ENCODE measurements around the gene GNG12. TPM values are rescaled to one million over a fixed set of nuclear protein-coding genes. Genes with fewer than 3 reads are reported as not detected.
"Not testable (repeated sequence)": the region's sequence is repeated elsewhere in the genome, so short reads cannot be mapped to it uniquely, and the experiment has no call there.

Gene GNG12
- polyA plus RNA-seq, 3 donors = 94.0 to 104 (median 103) TPM

- DNase-seq (ENCODE audit: extremely low read depth in 1 of 11, low read depth in 9 of 11, low spot score in 4 of 11) = no peak
Observed at GRCh38 chr1:67682659-67683197, 150.5 kb downstream of the GNG12 start.

- DNase-seq (ENCODE audit: extremely low read depth in 1 of 11, low read depth in 9 of 11, low spot score in 4 of 11) = no peak
Observed at GRCh38 chr1:67680486-67680885, 152.8 kb downstream of the GNG12 start.

GRCh38 chr1:67679691-67680090 is 153.6 kb downstream of the GNG12 start:
- no peak for DNase-seq (ENCODE audit: extremely low read depth in 1 of 11, low read depth in 9 of 11, low spot score in 4 of 11)

GRCh38 chr1:67677930-67678329 is 155.3 kb downstream of the GNG12 start:
- peak in 7 of 11 donors; percentile 31 to 62 (median 53) for DNase-seq (ENCODE audit: extremely low read depth in 1 of 11, low read depth in 9 of 11, low spot score in 4 of 11)

GRCh38 chr1:67677408-67677807 is 155.9 kb downstream of the GNG12 start:
- no peak for DNase-seq (ENCODE audit: extremely low read depth in 1 of 11, low read depth in 9 of 11, low spot score in 4 of 11)

- DNase-seq (ENCODE audit: extremely low read depth in 1 of 11, low read depth in 9 of 11, low spot score in 4 of 11) = no peak
Observed at GRCh38 chr1:67676946-67677345, 156.3 kb downstream of the GNG12 start.

GRCh38 chr1:67676287-67676686 is 157.0 kb downstream of the GNG12 start:
- DNase-seq (ENCODE audit: extremely low read depth in 1 of 11, low read depth in 9 of 11, low spot score in 4 of 11) = no peak

- DNase-seq (ENCODE audit: extremely low read depth in 1 of 11, low read depth in 9 of 11, low spot score in 4 of 11) = no peak
Observed at GRCh38 chr1:67675800-67676199, 157.5 kb downstream of the GNG12 start.

- DNase-seq (ENCODE audit: extremely low read depth in 1 of 11, low read depth in 9 of 11, low spot score in 4 of 11) = peak in 6 of 11 donors; percentile 31 to 69 (median 57)
Observed at GRCh38 chr1:67674260-67675011, 158.8 kb downstream of the GNG12 start.

GRCh38 chr1:67673468-67674201 is 159.6 kb downstream of the GNG12 start:
- no peak for DNase-seq (ENCODE audit: extremely low read depth in 1 of 11, low read depth in 9 of 11, low spot score in 4 of 11)

- DNase-seq (ENCODE audit: extremely low read depth in 1 of 11, low read depth in 9 of 11, low spot score in 4 of 11) = no peak
Observed at GRCh38 chr1:67672260-67672803, 160.9 kb downstream of the GNG12 start.

- DNase-seq (ENCODE audit: extremely low read depth in 1 of 11, low read depth in 9 of 11, low spot score in 4 of 11) = no peak
Observed at GRCh38 chr1:67668660-67669059, 164.6 kb downstream of the GNG12 start.

GRCh38 chr1:67666636-67667035 is 166.6 kb downstream of the GNG12 start:
- no peak for DNase-seq (ENCODE audit: extremely low read depth in 1 of 11, low read depth in 9 of 11, low spot score in 4 of 11)

- DNase-seq (ENCODE audit: extremely low read depth in 1 of 11, low read depth in 9 of 11, low spot score in 4 of 11) = not testable (repeated sequence)
Observed at GRCh38 chr1:67665307-67665706, 168.0 kb downstream of the GNG12 start.

GRCh38 chr1:67664048-67664447 is 169.2 kb downstream of the GNG12 start:
- no peak for DNase-seq (ENCODE audit: extremely low read depth in 1 of 11, low read depth in 9 of 11, low spot score in 4 of 11)

- DNase-seq (ENCODE audit: extremely low read depth in 1 of 11, low read depth in 9 of 11, low spot score in 4 of 11) = no peak
Observed at GRCh38 chr1:67662884-67663283, 170.4 kb downstream of the GNG12 start.

- no peak for DNase-seq (ENCODE audit: extremely low read depth in 1 of 11, low read depth in 9 of 11, low spot score in 4 of 11)
Observed at GRCh38 chr1:67659229-67659628, 174.0 kb downstream of the GNG12 start.

- not testable (repeated sequence) for DNase-seq (ENCODE audit: extremely low read depth in 1 of 11, low read depth in 9 of 11, low spot score in 4 of 11)
Observed at GRCh38 chr1:67657152-67657551, 176.1 kb downstream of the GNG12 start.

- no peak for DNase-seq (ENCODE audit: extremely low read depth in 1 of 11, low read depth in 9 of 11, low spot score in 4 of 11)
Observed at GRCh38 chr1:67655581-67655980, 177.7 kb downstream of the GNG12 start.

- DNase-seq (ENCODE audit: extremely low read depth in 1 of 11, low read depth in 9 of 11, low spot score in 4 of 11) = no peak
Observed at GRCh38 chr1:67653304-67653703, 180.0 kb downstream of the GNG12 start.
